Activated CD4-positive, alpha-beta memory T cell treated with anti-CD3 and anti-CD28 coated beads, Interleukin-2, amount 10 ng/mL, durations not matched to agents 7 days and 5 days (primary cell): ENCODE measurements around the gene NUP93. TPM values are rescaled to one million over a fixed set of nuclear protein-coding genes. Genes with fewer than 3 reads are reported as not detected.

Experiments used
- CTCF ChIA-PET: fragments of 350-600 bp; sonication (Branson Sonifier 250); formaldehyde crosslinking; loops from one replicate; lab custom pipeline; 2021; ENCODE audit warnings: antibody characterized with exemption, inconsistent platforms; lab: Charles Lee
- POLR2A ChIA-PET: fragments of 350-600 bp; sonication (Branson Sonifier 250); formaldehyde crosslinking; loops from one replicate; lab custom pipeline; 2021; ENCODE audit warnings: antibody characterized with exemption; lab: Charles Lee
- DNase-seq: peaks from one replicate; pipeline ENCODE4 v3.0.0-alpha.2; 2020
- H3K27ac Mint-ChIP-seq: one replicate; pipeline ENCODE4 v1.8.0; 2021; ENCODE audit warnings: mild to moderate bottlenecking, mixed read lengths
- H3K27me3 Mint-ChIP-seq: one replicate; pipeline ENCODE4 v1.8.0; 2021; ENCODE audit warnings: mixed read lengths
- H3K36me3 Mint-ChIP-seq: one replicate; pipeline ENCODE4 v1.8.0; 2021; ENCODE audit warnings: low read depth, mixed read lengths
- H3K4me1 Mint-ChIP-seq: one replicate; pipeline ENCODE4 v1.8.0; 2021; ENCODE audit warnings: mixed read lengths
- H3K4me3 Mint-ChIP-seq: one replicate; pipeline ENCODE4 v1.8.0; 2021; ENCODE audit warnings: mild to moderate bottlenecking, mixed read lengths
- H3K9me3 Mint-ChIP-seq: one replicate; pipeline ENCODE4 v1.8.0; 2021; ENCODE audit warnings: mixed read lengths
- total RNA-seq, 2 experiments: library from RNA; stranded (reverse); gene quantifications; one replicate each; pipeline ENCODE4 v1.2.3, GENCODE V29; 2021

NUP93 gene
- total RNA-seq, 2 experiments from 2014 or later, result 66.4 to 70.1 TPM

DNA sequence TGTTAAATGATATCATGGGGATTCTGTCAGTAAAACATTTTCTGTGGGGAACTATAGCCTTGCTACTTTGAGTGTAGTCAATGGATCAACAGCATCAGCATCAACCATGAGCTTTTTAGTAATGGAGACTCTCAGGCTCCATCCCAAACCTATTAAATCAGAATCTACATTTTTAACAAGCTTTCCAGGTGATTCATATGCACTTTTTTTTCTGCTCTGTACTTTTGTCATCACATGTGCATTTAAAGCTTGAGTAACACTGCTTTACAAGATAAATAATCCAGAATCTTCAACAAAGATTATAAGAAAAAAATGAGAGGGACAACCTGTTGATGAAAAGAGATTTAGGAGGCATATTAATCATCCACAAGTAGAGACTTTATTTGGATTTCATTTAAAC is 23.5 kb downstream of the NUP93 start:
- peaks cover 51% of the 10 kb centered on the region for H3K36me3 Mint-ChIP-seq
- ChIA-PET CTCF (no interaction called here), POLR2A (interaction anchor here (0.6 kb wide), 1 partner anchor 24 kb away, joined by 3 read pairs; no protein-coding TSS in a partner anchor)
- H3K4me1 Mint-ChIP-seq, result peaks cover 6% of the 10 kb centered on the region
- H3K27ac Mint-ChIP-seq, result no peak overlapping the region
- DNase-seq, result no peak
- H3K4me3 Mint-ChIP-seq, result no peak overlapping the region
- H3K9me3 Mint-ChIP-seq, result peaks cover 14% of the 10 kb centered on the region
- H3K27me3 Mint-ChIP-seq, result no peaks in the 10 kb centered on the region

GRCh38 chr16:56755038-56755437 is 25.1 kb downstream of the NUP93 start:
- POLR2A ChIA-PET, result no interaction called here
- no peak for DNase-seq
- CTCF ChIA-PET, result no interaction called here

GRCh38 chr16:56758432-56758831 is 28.5 kb downstream of the NUP93 start:
- Mint-ChIP-seq H3K36me3 (peaks cover 46% of the 10 kb centered on the region), H3K9me3 (peaks cover 14% of the 10 kb centered on the region), H3K4me3 (no peak overlapping the region), H3K27me3 (no peaks in the 10 kb centered on the region), H3K4me1 (peaks cover 11% of the 10 kb centered on the region), H3K27ac (no peak overlapping the region)
- POLR2A ChIA-PET, result interaction anchor here (0.6 kb wide), 1 partner anchor 428 kb away, joined by 4 read pairs; the partner anchor contains the start of genes PSME3IP1 and RSPRY1
- CTCF ChIA-PET, result no interaction called here
- no peak for DNase-seq

More at GRCh38 chr16:56755038-56755437, 25.1 kb downstream of the NUP93 start:
- H3K27me3 Mint-ChIP-seq, result no peaks in the 10 kb centered on the region
- H3K36me3 Mint-ChIP-seq, result peaks cover 54% of the 10 kb centered on the region
- no peak overlapping the region for H3K4me3 Mint-ChIP-seq
- peaks cover 10% of the 10 kb centered on the region for H3K4me1 Mint-ChIP-seq
- H3K9me3 Mint-ChIP-seq, result peaks cover 14% of the 10 kb centered on the region
- H3K27ac Mint-ChIP-seq, result no peak overlapping the region

GRCh38 chr16:56758930-56759329 is 29.0 kb downstream of the NUP93 start:
- POLR2A ChIA-PET, result interaction anchor here (0.6 kb wide), 1 partner anchor 427 kb away, joined by 4 read pairs; the partner anchor contains the start of genes PSME3IP1 and RSPRY1
- CTCF ChIA-PET, result no interaction called here
- H3K9me3 Mint-ChIP-seq, result peaks cover 12% of the 10 kb centered on the region
- H3K36me3 Mint-ChIP-seq, result peaks cover 46% of the 10 kb centered on the region
- H3K4me3 Mint-ChIP-seq, result no peak overlapping the region
- no peaks in the 10 kb centered on the region for H3K27me3 Mint-ChIP-seq
- H3K4me1 Mint-ChIP-seq, result peaks cover 16% of the 10 kb centered on the region
- DNase-seq, result no peak
- no peak overlapping the region for H3K27ac Mint-ChIP-seq

- no peak for DNase-seq
- Mint-ChIP-seq H3K4me1 (peaks cover 25% of the 10 kb centered on the region), H3K27me3 (no peaks in the 10 kb centered on the region), H3K36me3 (peaks cover 36% of the 10 kb centered on the region), H3K27ac (peak overlapping the region; percentile 40), H3K4me3 (no peak overlapping the region), H3K9me3 (no peaks in the 10 kb centered on the region)
- POLR2A ChIA-PET, result interaction anchor here (1.1 kb wide), 1 partner anchor 168 kb away, joined by 3 read pairs; the partner anchor contains the start of gene HERPUD1
- CTCF ChIA-PET, result no interaction called here
These were observed 33.5 kb downstream of the NUP93 start for GRCh38 chr16:56763291-56763916.

- Mint-ChIP-seq H3K27me3 (no peaks in the 10 kb centered on the region), H3K27ac (peak overlapping the region; percentile 40), H3K9me3 (no peaks in the 10 kb centered on the region), H3K4me3 (peak overlapping the region; percentile 5), H3K4me1 (peaks cover 20% of the 10 kb centered on the region), H3K36me3 (peaks cover 25% of the 10 kb centered on the region)
- POLR2A ChIA-PET, result interaction anchor here (1.1 kb wide), 1 partner anchor 167 kb away, joined by 3 read pairs; the partner anchor contains the start of gene HERPUD1
- DNase-seq, result no peak
- CTCF ChIA-PET, result interaction anchor here (1.0 kb wide), 2 partner anchors 110 to 189 kb away, joined by 3 read pairs; no protein-coding TSS in a partner anchor
These were observed 34.9 kb downstream of the NUP93 start for GRCh38 chr16:56764835-56765234.

GRCh38 chr16:56765949-56766348 is 36.0 kb downstream of the NUP93 start:
- Mint-ChIP-seq H3K27ac (no peak overlapping the region), H3K4me1 (peaks cover 21% of the 10 kb centered on the region), H3K4me3 (no peak overlapping the region), H3K27me3 (no peaks in the 10 kb centered on the region), H3K9me3 (no peaks in the 10 kb centered on the region), H3K36me3 (peaks cover 18% of the 10 kb centered on the region)
- ChIA-PET CTCF (no interaction called here), POLR2A (no interaction called here)
- DNase-seq, result no peak

DNA sequence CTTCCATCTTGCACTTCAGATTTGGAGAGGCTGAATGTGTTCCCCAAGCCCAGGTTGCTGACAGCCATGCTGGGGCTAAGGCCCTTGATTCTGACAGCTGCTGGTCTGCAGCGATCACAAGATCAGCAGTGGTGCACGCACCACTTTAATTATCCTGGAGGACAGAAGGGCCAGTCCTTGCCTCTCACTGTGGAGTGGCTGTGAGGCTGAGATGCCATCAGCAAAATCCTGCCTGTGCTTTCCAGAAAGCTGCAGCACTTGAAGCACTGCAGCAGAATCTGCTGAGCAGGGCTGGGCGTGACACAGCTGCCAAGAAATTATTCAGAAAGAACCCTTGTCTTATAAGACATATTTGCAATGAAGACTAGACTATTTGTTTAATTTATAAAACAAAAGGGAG is 37.1 kb downstream of the NUP93 start:
- ChIA-PET CTCF (no interaction called here), POLR2A (no interaction called here)
- no peak overlapping the region for H3K27ac Mint-ChIP-seq
- no peaks in the 10 kb centered on the region for H3K9me3 Mint-ChIP-seq
- DNase-seq, result no peak
- no peaks in the 10 kb centered on the region for H3K27me3 Mint-ChIP-seq
- no peak overlapping the region for H3K4me3 Mint-ChIP-seq
- peaks cover 30% of the 10 kb centered on the region for H3K4me1 Mint-ChIP-seq
- H3K36me3 Mint-ChIP-seq, result peaks cover 13% of the 10 kb centered on the region

GRCh38 chr16:56769677-56770076 is 39.7 kb downstream of the NUP93 start:
- POLR2A ChIA-PET, result interaction anchor here (1.0 to 1.8 kb wide), 3 partner anchors 8 to 162 kb away, joined by 3 to 4 read pairs (median 3); partner anchors contain the start of gene HERPUD1
- H3K27ac Mint-ChIP-seq, result no peak overlapping the region
- no peaks in the 10 kb centered on the region for H3K9me3 Mint-ChIP-seq
- no peak for DNase-seq
- CTCF ChIA-PET, result interaction anchor here (0.8 kb wide), 1 partner anchor 27 kb away, joined by 3 read pairs; no protein-coding TSS in a partner anchor
- H3K4me1 Mint-ChIP-seq, result peaks cover 30% of the 10 kb centered on the region
- H3K27me3 Mint-ChIP-seq, result no peaks in the 10 kb centered on the region
- peaks cover 4% of the 10 kb centered on the region for H3K36me3 Mint-ChIP-seq
- no peak overlapping the region for H3K4me3 Mint-ChIP-seq

DNA sequence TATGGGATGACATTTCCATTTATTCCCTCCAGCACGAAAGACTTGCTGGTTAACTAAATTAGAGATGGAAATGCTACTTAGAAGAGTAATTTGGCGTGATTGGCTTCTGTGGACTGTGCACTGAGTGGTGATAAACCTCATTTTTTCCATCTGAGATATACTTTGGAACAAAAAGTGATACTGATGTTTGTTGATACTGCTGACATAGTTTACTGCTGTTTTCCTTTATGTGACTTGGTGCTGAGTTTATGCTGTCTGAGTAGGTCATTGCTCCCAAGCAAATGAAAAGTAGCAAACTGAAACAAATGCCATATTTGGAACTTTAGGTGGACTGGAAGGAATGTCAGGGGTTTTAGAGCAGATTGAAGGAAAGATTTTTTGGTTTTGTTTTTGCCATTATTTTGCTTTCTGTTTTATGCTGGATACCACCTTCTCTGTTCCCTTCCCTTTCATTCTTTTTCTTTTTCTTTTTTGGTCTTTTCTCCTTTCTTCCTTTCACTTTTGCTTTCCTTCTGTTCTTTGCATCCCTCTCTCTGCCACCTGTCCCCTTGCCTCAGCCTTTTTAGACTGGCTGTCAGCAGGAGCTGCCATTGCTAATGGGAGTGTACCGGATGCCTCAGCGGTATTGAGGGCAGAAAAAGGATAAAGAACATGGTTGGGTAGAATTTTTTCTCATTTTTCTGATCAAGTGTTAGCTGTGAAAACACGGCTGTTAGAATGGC is 41.8 kb downstream of the NUP93 start:
- POLR2A ChIA-PET, result no interaction called here
- DNase-seq, result no peak
- Mint-ChIP-seq H3K4me1 (peaks cover 24% of the 10 kb centered on the region), H3K4me3 (no peak overlapping the region), H3K9me3 (no peaks in the 10 kb centered on the region), H3K27ac (no peak overlapping the region), H3K27me3 (no peaks in the 10 kb centered on the region), H3K36me3 (peaks cover 4% of the 10 kb centered on the region)
- CTCF ChIA-PET, result no interaction called here

DNA sequence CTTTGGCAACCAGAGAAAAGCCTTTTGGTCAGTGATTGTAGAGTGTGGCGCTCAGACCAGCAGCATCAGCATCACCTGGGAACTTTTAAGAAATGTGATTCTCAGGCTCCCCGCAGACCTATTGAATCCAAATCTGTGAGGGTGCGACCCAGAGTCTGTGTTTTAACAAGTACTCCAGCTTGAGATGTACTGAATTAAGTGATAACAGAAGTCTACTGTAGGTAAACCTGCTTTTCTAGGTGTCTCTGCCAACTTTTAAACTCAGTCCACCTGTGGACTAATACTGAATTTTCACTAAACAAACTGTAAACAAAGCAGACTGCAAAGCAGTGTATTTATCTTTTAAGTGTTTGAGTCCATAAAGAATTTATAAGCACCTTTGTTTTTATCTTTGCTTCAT is 43.6 kb downstream of the NUP93 start:
- DNase-seq, result no peak
- ChIA-PET CTCF (interaction anchor here (0.6 kb wide), 1 partner anchor 191 kb away, joined by 3 read pairs; no protein-coding TSS in a partner anchor), POLR2A (no interaction called here)
- Mint-ChIP-seq H3K27ac (no peak overlapping the region), H3K9me3 (no peaks in the 10 kb centered on the region), H3K27me3 (no peaks in the 10 kb centered on the region), H3K4me3 (no peak overlapping the region), H3K36me3 (peaks cover 8% of the 10 kb centered on the region), H3K4me1 (peaks cover 24% of the 10 kb centered on the region)

- DNase-seq, result no peak
- ChIA-PET CTCF (interaction anchor here (0.6 kb wide), 1 partner anchor 191 kb away, joined by 3 read pairs; no protein-coding TSS in a partner anchor), POLR2A (no interaction called here)
- Mint-ChIP-seq H3K4me1 (peaks cover 24% of the 10 kb centered on the region), H3K36me3 (peaks cover 8% of the 10 kb centered on the region), H3K27ac (no peak overlapping the region), H3K27me3 (no peaks in the 10 kb centered on the region), H3K4me3 (no peak overlapping the region), H3K9me3 (no peaks in the 10 kb centered on the region)
These were observed 44.2 kb downstream of the NUP93 start for GRCh38 chr16:56774016-56774680.

DNA sequence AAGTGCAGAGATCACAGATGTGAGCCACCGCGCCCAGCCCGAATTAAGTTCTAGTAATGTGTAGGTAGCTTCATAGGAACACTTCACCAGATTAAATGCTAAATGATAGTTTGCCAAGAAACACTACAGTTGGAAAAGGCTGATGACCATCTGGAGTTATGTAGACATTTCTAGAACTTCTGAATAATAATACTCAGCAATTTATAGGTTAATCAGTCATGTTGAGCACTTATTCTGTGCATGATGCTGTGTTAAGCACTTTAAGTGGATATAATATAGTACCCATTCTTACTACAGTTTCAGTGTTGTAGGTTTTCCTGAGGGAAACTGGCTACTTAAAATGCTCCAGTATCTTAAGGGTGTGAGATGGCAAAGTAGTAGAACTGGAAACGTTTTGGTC is 45.2 kb downstream of the NUP93 start:
- peaks cover 8% of the 10 kb centered on the region for H3K36me3 Mint-ChIP-seq
- ChIA-PET POLR2A (no interaction called here), CTCF (no interaction called here)
- no peaks in the 10 kb centered on the region for H3K27me3 Mint-ChIP-seq
- no peak for DNase-seq
- no peak overlapping the region for H3K4me3 Mint-ChIP-seq
- peaks cover 27% of the 10 kb centered on the region for H3K4me1 Mint-ChIP-seq
- H3K27ac Mint-ChIP-seq, result no peak overlapping the region
- no peaks in the 10 kb centered on the region for H3K9me3 Mint-ChIP-seq
